ENCODE results near the gene BBS7.

BBS7 gene

GRCh38 chr4:121876070-121876469 is 5.8 kb upstream of the BBS7 start:
- no peaks in the 10 kb centered on the region for H3K27me3 ChIP-seq (ENCODE audit: insufficient read depth, poor library complexity, severe bottlenecking)
- TF ChIP-seq GABPA (IDR thresholded peaks at IDR 0.05; ENCODE audit: low read depth): no peak
- TF ChIP-seq CTCF (IDR thresholded peaks at IDR 0.05; ENCODE audit: insufficient read depth, low read length): no peak
- no peak for TF ChIP-seq REST (IDR thresholded peaks at IDR 0.05; ENCODE audit: insufficient replicate concordance, low read depth)
- no peak for TF ChIP-seq POLR2AphosphoS5 (IDR thresholded peaks at IDR 0.05; ENCODE audit: low read depth)
- TF ChIP-seq SPI1 (IDR thresholded peaks at IDR 0.05; ENCODE audit: borderline replicate concordance, low read depth): no peak
- no peak overlapping the region for H3K27ac ChIP-seq (replicated peaks)
- no peak for DNase-seq (ENCODE audit: low read depth in 1 of 2, low spot score in 1 of 2)
- no peak overlapping the region for H3K4me3 ChIP-seq (replicated peaks; ENCODE audit: insufficient read depth, low read length)

GRCh38 chr4:121875652-121876051 is 5.4 kb upstream of the BBS7 start:
- Histone ChIP-seq H3K27ac (replicated peaks) (no peak overlapping the region), H3K27me3 (ENCODE audit: insufficient read depth, poor library complexity, severe bottlenecking) (no peaks in the 10 kb centered on the region), H3K4me3 (replicated peaks; ENCODE audit: insufficient read depth, low read length) (no peak overlapping the region)
- TF ChIP-seq REST (IDR thresholded peaks at IDR 0.05; ENCODE audit: insufficient replicate concordance, low read depth) (no peak), GABPA (IDR thresholded peaks at IDR 0.05; ENCODE audit: low read depth) (no peak), POLR2AphosphoS5 (IDR thresholded peaks at IDR 0.05; ENCODE audit: low read depth) (no peak), CTCF (IDR thresholded peaks at IDR 0.05; ENCODE audit: insufficient read depth, low read length) (no peak), SPI1 (IDR thresholded peaks at IDR 0.05; ENCODE audit: borderline replicate concordance, low read depth) (no peak)
- DNase-seq (ENCODE audit: low read depth in 1 of 2, low spot score in 1 of 2): no peak

GRCh38 chr4:121873604-121874003 is 3.3 kb upstream of the BBS7 start:
- H3K27ac ChIP-seq (replicated peaks): no peak overlapping the region
- TF ChIP-seq POLR2AphosphoS5 (IDR thresholded peaks at IDR 0.05; ENCODE audit: low read depth) (no peak), SPI1 (IDR thresholded peaks at IDR 0.05; ENCODE audit: borderline replicate concordance, low read depth) (no peak), GABPA (IDR thresholded peaks at IDR 0.05; ENCODE audit: low read depth) (no peak), REST (IDR thresholded peaks at IDR 0.05; ENCODE audit: insufficient replicate concordance, low read depth) (no peak), CTCF (IDR thresholded peaks at IDR 0.05; ENCODE audit: insufficient read depth, low read length) (no peak)
- no peak for DNase-seq (ENCODE audit: low read depth in 1 of 2, low spot score in 1 of 2)
- no peaks in the 10 kb centered on the region for H3K27me3 ChIP-seq (ENCODE audit: insufficient read depth, poor library complexity, severe bottlenecking)
- no peak overlapping the region for H3K4me3 ChIP-seq (replicated peaks; ENCODE audit: insufficient read depth, low read length)
